HEK293T (cell line): ENCODE results near the gene TXNRD1.

Source experiments
- CTCF ChIA-PET: fragments of 350-600 bp; formaldehyde crosslinking; extraction: SDS; loops from one replicate; lab custom pipeline; 2021; ENCODE audit warnings: antibody characterized with exemption, inconsistent platforms; lab: Yijun Ruan, JAX
- POLR2A ChIA-PET: fragments of 350-600 bp; formaldehyde crosslinking; extraction: SDS; loops from one replicate; lab custom pipeline; 2020; ENCODE audit warnings: antibody characterized with exemption, inconsistent platforms; lab: Yijun Ruan, JAX
- DNase-seq: peaks from one replicate; pipeline ENCODE4 v3.0.0; 2012; ENCODE audit warnings: mixed read lengths; ENCODE audit errors: extremely low spot score
- ARNT ChIP-seq: fragments of 450-650 bp; IDR thresholded peaks from 2 replicates; pipeline ENCODE4 v1.6.1; 2017; ENCODE audit warnings: mild to moderate bottlenecking
- BHLHE40 ChIP-seq: fragments of 450-650 bp; IDR thresholded peaks from 2 replicates; pipeline ENCODE4 v1.6.1; 2016; ENCODE audit warnings: mild to moderate bottlenecking, moderate library complexity, borderline replicate concordance
- CTBP1 ChIP-seq: fragments of 450-650 bp; IDR thresholded peaks from 2 replicates; pipeline ENCODE4 v1.6.1; 2016; ENCODE audit warnings: borderline replicate concordance
- ELF4 ChIP-seq: fragments of 450-650 bp; IDR thresholded peaks from 2 replicates; pipeline ENCODE4 v1.6.1; 2017; ENCODE audit warnings: antibody characterized with exemption
- FOXA1 ChIP-seq: fragments of 450-650 bp; IDR thresholded peaks from 2 replicates; pipeline ENCODE4 v1.6.1; 2016; ENCODE audit warnings: mild to moderate bottlenecking
- FOXK2 ChIP-seq: fragments of 450-650 bp; IDR thresholded peaks from 2 replicates; pipeline ENCODE4 v1.6.1; 2016; ENCODE audit warnings: mild to moderate bottlenecking
- FOXM1 ChIP-seq: fragments of 450-650 bp; IDR thresholded peaks from 2 replicates; pipeline ENCODE4 v1.6.1; 2017; ENCODE audit warnings: mild to moderate bottlenecking, borderline replicate concordance
- HDGF ChIP-seq: fragments of 450-650 bp; IDR thresholded peaks from 2 replicates; pipeline ENCODE4 v1.6.1; 2017; ENCODE audit warnings: antibody characterized with exemption, borderline replicate concordance
- L3MBTL2 ChIP-seq: fragments of 450-650 bp; conservative IDR thresholded peaks from 2 replicates; pipeline ENCODE4 v1.6.1; 2016; ENCODE audit warnings: mild to moderate bottlenecking
- LEF1 ChIP-seq: fragments of 450-650 bp; IDR thresholded peaks from 2 replicates; pipeline ENCODE4 v1.6.1; 2017; ENCODE audit warnings: mild to moderate bottlenecking, borderline replicate concordance
- NFRKB ChIP-seq: fragments of 450-650 bp; IDR thresholded peaks from 2 replicates; pipeline ENCODE4 v1.6.1; 2016; ENCODE audit warnings: mild to moderate bottlenecking, moderate library complexity
- SP1 ChIP-seq: fragments of 450-650 bp; IDR thresholded peaks from 2 replicates; pipeline ENCODE4 v1.6.1; 2017
- SUZ12 ChIP-seq: fragments of 450-650 bp; IDR thresholded peaks from 2 replicates; pipeline ENCODE4 v1.6.1; 2016; ENCODE audit warnings: mild to moderate bottlenecking
- TARDBP ChIP-seq: fragments of 450-650 bp; IDR thresholded peaks from 2 replicates; pipeline ENCODE4 v1.6.1; 2016
- ZNF384 ChIP-seq: fragments of 450-650 bp; IDR thresholded peaks from 2 replicates; pipeline ENCODE4 v1.6.1; 2016
- TF ChIP-seq, protein P1 (sequence below): fragments of 450-650 bp; IDR thresholded peaks from 2 replicates; pipeline ENCODE4 v1.6.1; 2016

TXNRD1 gene

DNA sequence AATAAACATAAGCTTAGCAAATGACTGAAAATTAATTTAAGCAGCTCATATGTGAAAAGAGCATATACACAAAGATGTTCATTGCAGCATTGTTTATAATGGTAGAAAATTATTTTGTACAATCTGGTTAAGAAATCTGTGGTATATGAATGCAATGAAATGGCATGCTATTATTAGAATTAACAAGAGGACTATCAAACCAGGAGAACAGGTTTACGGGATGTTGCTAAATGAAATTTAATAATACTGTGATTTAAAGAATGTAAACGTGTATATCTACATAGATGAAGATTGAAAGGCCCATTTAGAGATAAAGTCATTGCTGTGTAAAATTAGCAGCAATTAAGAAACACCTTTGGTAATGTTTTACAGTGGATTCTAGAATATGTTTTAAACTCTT is 158.5 kb downstream of the TXNRD1 start:
- DNase-seq, result no peak
- TF ChIP-seq, protein P1, sequence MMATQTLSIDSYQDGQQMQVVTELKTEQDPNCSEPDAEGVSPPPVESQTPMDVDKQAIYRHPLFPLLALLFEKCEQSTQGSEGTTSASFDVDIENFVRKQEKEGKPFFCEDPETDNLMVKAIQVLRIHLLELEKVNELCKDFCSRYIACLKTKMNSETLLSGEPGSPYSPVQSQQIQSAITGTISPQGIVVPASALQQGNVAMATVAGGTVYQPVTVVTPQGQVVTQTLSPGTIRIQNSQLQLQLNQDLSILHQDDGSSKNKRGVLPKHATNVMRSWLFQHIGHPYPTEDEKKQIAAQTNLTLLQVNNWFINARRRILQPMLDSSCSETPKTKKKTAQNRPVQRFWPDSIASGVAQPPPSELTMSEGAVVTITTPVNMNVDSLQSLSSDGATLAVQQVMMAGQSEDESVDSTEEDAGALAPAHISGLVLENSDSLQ, result no peak
- TF ChIP-seq HDGF (no peak), BHLHE40 (no peak), NFRKB (no peak), FOXM1 (no peak), ARNT (no peak), ZNF384 (no peak), FOXA1 (no peak), SP1 (no peak), LEF1 (no peak), FOXK2 (no peak), L3MBTL2 (no peak)
- CTCF ChIA-PET, result no interaction called here
- POLR2A ChIA-PET, result no interaction called here

GRCh38 chr12:104374806-104375205 is 159.2 kb downstream of the TXNRD1 start:
- TF ChIP-seq CTBP1 (no peak), ZNF384 (no peak), FOXA1 (no peak)
- no peak for DNase-seq
- CTCF ChIA-PET, result no interaction called here
- POLR2A ChIA-PET, result no interaction called here

- POLR2A ChIA-PET, result interaction anchor here (1.0 kb wide), 1 partner anchor 238 kb away, joined by 3 read pairs; the partner anchor contains the start of gene NFYB
- DNase-seq, result no peak
- CTCF ChIA-PET, result no interaction called here
- TF ChIP-seq ARNT (no peak), LEF1 (no peak), ELF4 (no peak), NFRKB (no peak), FOXM1 (no peak), TARDBP (no peak), ZNF384 (no peak), L3MBTL2 (no peak), BHLHE40 (no peak)
These were observed 160.2 kb downstream of the TXNRD1 start for GRCh38 chr12:104375775-104376174.

DNA sequence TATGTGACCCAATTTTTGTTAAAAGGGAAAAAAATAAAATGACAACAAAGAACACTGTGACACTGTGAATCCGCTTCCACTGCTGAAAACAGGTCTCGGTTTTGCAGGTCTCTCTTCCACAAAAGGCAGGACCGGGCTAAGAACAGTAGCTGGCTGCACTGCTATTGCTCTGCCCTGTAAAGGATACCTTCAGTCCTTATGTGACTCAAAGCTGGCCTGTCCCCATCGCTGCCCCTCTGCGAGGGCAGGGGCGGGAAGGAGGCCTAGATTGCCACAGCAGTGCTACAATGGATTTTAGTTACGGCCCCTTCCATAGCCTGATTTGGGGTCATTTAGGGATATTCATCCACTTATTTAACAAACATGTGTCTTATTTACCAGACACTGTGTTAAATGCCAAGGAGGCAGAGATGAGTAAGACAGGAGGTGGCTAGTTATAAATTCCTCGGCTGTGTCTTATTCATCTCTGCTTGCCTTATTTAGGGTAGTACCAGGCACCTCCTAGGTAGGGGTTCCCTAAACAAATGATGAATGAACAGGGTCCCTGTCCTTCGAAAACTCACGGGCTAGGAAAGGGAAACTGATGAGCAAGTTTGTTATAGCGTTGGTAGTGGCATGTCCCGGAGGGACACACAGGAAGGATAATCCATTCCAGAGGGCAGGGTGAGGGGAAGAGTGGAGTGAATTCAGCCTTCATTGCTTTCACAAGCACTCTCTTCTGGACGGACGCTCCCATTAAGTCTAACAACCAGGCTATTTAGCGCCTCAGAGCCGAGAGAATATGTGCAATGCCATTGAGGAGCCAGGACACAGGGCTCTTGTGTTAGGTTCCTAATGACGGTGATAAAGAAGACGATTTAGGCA is 161.3 kb downstream of the TXNRD1 start:
- CTCF ChIA-PET, result no interaction called here
- no peak for TF ChIP-seq TARDBP
- TF ChIP-seq LEF1, result no peak
- no peak for TF ChIP-seq FOXA1
- TF ChIP-seq SP1, result no peak
- TF ChIP-seq ARNT, result no peak
- TF ChIP-seq HDGF, result no peak
- no peak for TF ChIP-seq ZNF384
- no peak for TF ChIP-seq BHLHE40
- no peak for TF ChIP-seq FOXM1
- no peak for TF ChIP-seq NFRKB
- TF ChIP-seq ELF4, result no peak
- no peak for TF ChIP-seq CTBP1
- TF ChIP-seq, protein P1, result no peak
- no peak for TF ChIP-seq FOXK2
- no peak for TF ChIP-seq L3MBTL2
- DNase-seq, result no peak
- POLR2A ChIA-PET, result no interaction called here

GRCh38 chr12:104377514-104377812 is 161.9 kb downstream of the TXNRD1 start:
- CTCF ChIA-PET, result no interaction called here
- no peak for TF ChIP-seq BHLHE40
- no peak for TF ChIP-seq L3MBTL2
- TF ChIP-seq, protein P1, result no peak
- TF ChIP-seq NFRKB, result no peak
- no peak for TF ChIP-seq FOXK2
- no peak for TF ChIP-seq FOXA1
- TF ChIP-seq ARNT, result no peak
- no peak for TF ChIP-seq FOXM1
- TF ChIP-seq SUZ12, result no peak
- no peak for TF ChIP-seq CTBP1
- POLR2A ChIA-PET, result no interaction called here
- no peak for DNase-seq

DNA sequence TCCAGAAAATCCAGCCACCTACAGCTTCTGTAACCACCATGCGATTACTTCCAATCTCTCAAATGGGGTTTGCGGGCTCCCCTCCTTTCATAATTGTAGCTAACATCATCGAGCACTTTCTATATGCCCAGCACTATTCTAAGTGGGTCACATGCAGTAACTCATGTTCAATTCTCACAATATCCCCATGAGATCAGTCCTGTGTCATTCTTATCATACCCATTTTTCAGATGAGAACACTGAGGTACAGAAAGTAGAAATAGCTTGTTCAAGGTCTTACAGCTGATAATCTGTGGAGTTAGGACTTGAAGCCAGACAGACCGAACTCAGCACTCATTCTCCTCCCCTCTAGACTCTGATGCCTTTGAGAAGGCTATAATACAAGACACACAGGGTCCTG is 162.8 kb downstream of the TXNRD1 start:
- TF ChIP-seq LEF1, result no peak
- TF ChIP-seq, protein P1, result no peak
- no peak for TF ChIP-seq ELF4
- TF ChIP-seq ZNF384, result no peak
- TF ChIP-seq FOXA1, result no peak
- no peak for TF ChIP-seq L3MBTL2
- no peak for TF ChIP-seq CTBP1
- no peak for TF ChIP-seq BHLHE40
- no peak for TF ChIP-seq FOXM1
- no peak for TF ChIP-seq SUZ12
- TF ChIP-seq TARDBP, result no peak
- POLR2A ChIA-PET, result no interaction called here
- CTCF ChIA-PET, result no interaction called here
- no peak for DNase-seq
